Hepatocyte (in vitro differentiated cells): ENCODE measurements around the gene DGAT2. TPM values are rescaled to one million over a fixed set of nuclear protein-coding genes. Genes with fewer than 3 reads are reported as not detected.

Experiments used
- DNase-seq: peaks from one replicate; pipeline ENCODE4 v3.0.0-alpha.2; 2016; ENCODE audit warnings: low spot score
- H2AFZ ChIP-seq: fragments of 200-600 bp; sonication (generic); 2 replicates; pipeline ENCODE4 v1.6.0; 2016; ENCODE audit warnings: antibody characterized with exemption, mild to moderate bottlenecking
- H3K27ac ChIP-seq: fragments of 200-600 bp; sonication (generic); 2 replicates; pipeline ENCODE4 v1.5.1; 2016; ENCODE audit warnings: mild to moderate bottlenecking
- H3K27me3 ChIP-seq: fragments of 200-600 bp; sonication (generic); 2 replicates; pipeline ENCODE4 v1.6.1; 2016
- H3K36me3 ChIP-seq: fragments of 200-600 bp; sonication (generic); replicated peaks from 2 replicates; pipeline ENCODE4 v1.5.1; 2016; ENCODE audit warnings: low read depth; ENCODE audit not compliant: insufficient read depth
- H3K4me1 ChIP-seq: fragments of 200-600 bp; sonication (generic); 2 replicates; pipeline ENCODE4 v1.5.1; 2016; ENCODE audit warnings: mild to moderate bottlenecking, moderate library complexity; ENCODE audit not compliant: insufficient read depth
- H3K4me2 ChIP-seq: fragments of 200-600 bp; sonication (generic); 2 replicates; pipeline ENCODE4 v1.6.0; 2016
- H3K4me3 ChIP-seq: fragments of 200-600 bp; sonication (generic); 2 replicates; pipeline ENCODE4 v1.5.1; 2016; ENCODE audit warnings: mild to moderate bottlenecking
- H3K79me2 ChIP-seq: fragments of 200-600 bp; sonication (generic); 2 replicates; pipeline ENCODE4 v1.6.0; 2017; ENCODE audit warnings: mild to moderate bottlenecking
- H3K9me2 ChIP-seq: fragments of 200-600 bp; sonication (generic); replicated peaks from 2 replicates; pipeline ENCODE4 v1.6.0; 2017; ENCODE audit warnings: mild to moderate bottlenecking; ENCODE audit not compliant: insufficient read depth
- H3K9me3 ChIP-seq: fragments of 200-600 bp; sonication (generic); 2 replicates; pipeline ENCODE4 v1.5.1; 2016; ENCODE audit warnings: low read depth, mild to moderate bottlenecking
- H4K20me1 ChIP-seq: fragments of 200-600 bp; sonication (generic); 2 replicates; pipeline ENCODE4 v1.6.0; 2016; ENCODE audit warnings: mild to moderate bottlenecking; ENCODE audit not compliant: insufficient read depth, poor library complexity, severe bottlenecking
- CTCF ChIP-seq: fragments of 200-600 bp; sonication (generic); IDR thresholded peaks from 2 replicates; pipeline ENCODE4 v1.5.1; 2016; ENCODE audit warnings: antibody characterized with exemption, mild to moderate bottlenecking; ENCODE audit not compliant: poor library complexity
- EZH2 ChIP-seq: fragments of 200-600 bp; sonication (generic); IDR thresholded peaks from 2 replicates; pipeline ENCODE4 v1.6.1; 2016; ENCODE audit warnings: antibody characterized with exemption, mild to moderate bottlenecking, borderline replicate concordance
- EZH2phosphoT487 ChIP-seq: fragments of 200-600 bp; sonication (generic); IDR thresholded peaks from one replicate; pipeline ENCODE4 v1.6.1; 2018; ENCODE audit warnings: antibody characterized with exemption, mild to moderate bottlenecking, low read depth, moderate library complexity; ENCODE audit not compliant: unreplicated experiment, severe bottlenecking
- WGBS: methylation state at CpG from one replicate; pipeline ENCODE4 v1.1.6; 2016; ENCODE audit warnings: low lambda C conversion rate; ENCODE audit errors: missing lambda C conversion rate; 5-methylcytosine and 5-hydroxymethylcytosine counted together
- polyA plus RNA-seq: library from polyadenylated mRNA; unstranded; fragments of >200 nt; fragmentation: Nextera tagmentation; extraction: Ambion mirVana; gene quantifications from 2 replicates; pipeline ENCODE4 v1.2.1, GENCODE V29; 2016
- total RNA-seq: library from RNA; depleted of rRNA; stranded (reverse); fragments of >200 nt; gene quantifications from 2 replicates; pipeline ENCODE4 v1.2.3, GENCODE V29; 2014

DGAT2 gene
- total and polyA plus RNA-seq, 2 experiments from 2014 or later = 55.6 to 60.5 TPM

GRCh38 chr11:75836417-75836816 is 67.8 kb downstream of the DGAT2 start:
- no peaks in the 10 kb centered on the region for H3K9me2 ChIP-seq
- no peaks in the 10 kb centered on the region for H3K36me3 ChIP-seq
- no peaks in the 10 kb centered on the region for H4K20me1 ChIP-seq
- H3K9me3 ChIP-seq = no peaks in the 10 kb centered on the region
- no peaks in the 10 kb centered on the region for H3K27me3 ChIP-seq
- no peak for DNase-seq
- H3K79me2 ChIP-seq = peaks cover 62% of the 10 kb centered on the region
- no peaks in the 10 kb centered on the region for H3K4me1 ChIP-seq
- H3K27ac ChIP-seq = no peak overlapping the region
- TF ChIP-seq EZH2phosphoT487 (no peak), EZH2 (no peak), CTCF (no peak)
- no peak overlapping the region for H3K4me3 ChIP-seq
- no peak overlapping the region for H3K4me2 ChIP-seq
- WGBS = 93% methylated on average over 3 of the region's 3 CpGs
- no peak overlapping the region for H2AFZ ChIP-seq

GRCh38 chr11:75839851-75840250 is 71.3 kb downstream of the DGAT2 start:
- Histone ChIP-seq H4K20me1 (no peaks in the 10 kb centered on the region), H3K27ac (no peak overlapping the region)

GRCh38 chr11:75840522-75840921 is 71.9 kb downstream of the DGAT2 start:
- Histone ChIP-seq H3K4me2 (no peak overlapping the region), H3K4me1 (no peaks in the 10 kb centered on the region), H3K4me3 (no peak overlapping the region), H4K20me1 (no peaks in the 10 kb centered on the region), H3K27ac (no peak overlapping the region), H3K79me2 (peaks cover 49% of the 10 kb centered on the region), H3K9me3 (no peaks in the 10 kb centered on the region), H3K36me3 (no peaks in the 10 kb centered on the region), H2AFZ (no peak overlapping the region), H3K9me2 (no peaks in the 10 kb centered on the region), H3K27me3 (no peaks in the 10 kb centered on the region)
- no peak for DNase-seq
- TF ChIP-seq CTCF = no peak
- no peak for TF ChIP-seq EZH2
- no peak for TF ChIP-seq EZH2phosphoT487
- WGBS = 53% methylated on average over 1 of the region's 1 CpG

More at GRCh38 chr11:75839851-75840250, 71.3 kb downstream of the DGAT2 start:
- H3K36me3 ChIP-seq = no peaks in the 10 kb centered on the region
- TF ChIP-seq EZH2phosphoT487 = no peak
- TF ChIP-seq CTCF = no peak
- no peak for TF ChIP-seq EZH2
- no peaks in the 10 kb centered on the region for H3K27me3 ChIP-seq
- H3K4me3 ChIP-seq = no peak overlapping the region
- no peak for DNase-seq
- no peaks in the 10 kb centered on the region for H3K4me1 ChIP-seq
- no peaks in the 10 kb centered on the region for H3K9me2 ChIP-seq
- no peak overlapping the region for H2AFZ ChIP-seq
- H3K9me3 ChIP-seq = no peaks in the 10 kb centered on the region
- H3K4me2 ChIP-seq = no peak overlapping the region
- peaks cover 49% of the 10 kb centered on the region for H3K79me2 ChIP-seq

- no peak for TF ChIP-seq CTCF
- TF ChIP-seq EZH2 = no peak
- no peak for TF ChIP-seq EZH2phosphoT487
- no peak overlapping the region for H2AFZ ChIP-seq
- no peaks in the 10 kb centered on the region for H3K9me3 ChIP-seq
- no peaks in the 10 kb centered on the region for H3K27me3 ChIP-seq
- H4K20me1 ChIP-seq = no peaks in the 10 kb centered on the region
- no peaks in the 10 kb centered on the region for H3K36me3 ChIP-seq
- H3K4me2 ChIP-seq = no peak overlapping the region
- 73% methylated on average over 2 of the region's 2 CpGs for WGBS
- H3K27ac ChIP-seq = no peak overlapping the region
- no peak overlapping the region for H3K4me3 ChIP-seq
- peaks cover 58% of the 10 kb centered on the region for H3K79me2 ChIP-seq
- H3K4me1 ChIP-seq = no peaks in the 10 kb centered on the region
- DNase-seq = no peak
- H3K9me2 ChIP-seq = no peaks in the 10 kb centered on the region
These were observed 73.2 kb downstream of the DGAT2 start for GRCh38 chr11:75841739-75842138.
